ENCODE results near the gene VWA8.

DNA sequence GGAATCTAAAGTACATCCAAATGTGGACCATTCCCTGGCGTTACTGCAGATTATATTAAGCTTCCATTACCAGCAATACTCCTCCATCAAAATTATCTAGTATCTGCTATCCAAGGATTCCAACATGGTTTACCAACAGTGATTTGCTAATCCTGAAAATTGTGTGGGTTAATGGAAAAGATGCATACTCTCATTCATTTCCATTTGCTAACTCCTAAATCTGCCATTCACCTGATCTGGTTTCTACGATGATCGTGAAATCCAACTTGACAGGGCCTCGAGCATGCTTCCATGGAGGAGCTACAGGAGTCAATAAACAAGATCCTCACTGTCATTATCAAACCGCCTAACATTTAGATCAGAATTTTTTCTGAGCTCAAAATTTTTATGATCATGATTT, 382.5 kb downstream of the VWA8 start:
- TF ChIP-seq ATF2 (IDR thresholded peaks at IDR 0.05; ENCODE audit: low read length) (no peak), CEBPB (IDR thresholded peaks at IDR 0.05; ENCODE audit: low read depth, low read length) (no peak), EP300 (IDR thresholded peaks at IDR 0.05; ENCODE audit: borderline replicate concordance in 1 of 2, low read depth in 2 of 2, low read length in 2 of 2) (no peak), POLR2A (IDR thresholded peaks at IDR 0.05; ENCODE audit: control extremely low read depth in 1 of 2, low read depth in 2 of 2, low read length in 2 of 2) (no peak), TAF7 (optimal IDR thresholded peaks at IDR 0.05; ENCODE audit: borderline replicate concordance, low read depth, low read length) (no peak), RAD21 (IDR thresholded peaks at IDR 0.05 in 1 of 2, conservative IDR thresholded peaks at IDR 0.05 in 1 of 2; ENCODE audit: low read depth in 2 of 2, low read length in 2 of 2) (no peak), SIN3A (conservative IDR thresholded peaks at IDR 0.05 in 1 of 2, IDR thresholded peaks at IDR 0.05 in 1 of 2; ENCODE audit: low read depth in 1 of 2, low read length in 2 of 2) (no peak), KDM1A (IDR thresholded peaks at IDR 0.05; ENCODE audit: borderline replicate concordance, low read length) (no peak), POLR2AphosphoS5 (IDR thresholded peaks at IDR 0.05; ENCODE audit: low read depth, low read length) (no peak)
- TF ChIP-seq, protein P1, sequence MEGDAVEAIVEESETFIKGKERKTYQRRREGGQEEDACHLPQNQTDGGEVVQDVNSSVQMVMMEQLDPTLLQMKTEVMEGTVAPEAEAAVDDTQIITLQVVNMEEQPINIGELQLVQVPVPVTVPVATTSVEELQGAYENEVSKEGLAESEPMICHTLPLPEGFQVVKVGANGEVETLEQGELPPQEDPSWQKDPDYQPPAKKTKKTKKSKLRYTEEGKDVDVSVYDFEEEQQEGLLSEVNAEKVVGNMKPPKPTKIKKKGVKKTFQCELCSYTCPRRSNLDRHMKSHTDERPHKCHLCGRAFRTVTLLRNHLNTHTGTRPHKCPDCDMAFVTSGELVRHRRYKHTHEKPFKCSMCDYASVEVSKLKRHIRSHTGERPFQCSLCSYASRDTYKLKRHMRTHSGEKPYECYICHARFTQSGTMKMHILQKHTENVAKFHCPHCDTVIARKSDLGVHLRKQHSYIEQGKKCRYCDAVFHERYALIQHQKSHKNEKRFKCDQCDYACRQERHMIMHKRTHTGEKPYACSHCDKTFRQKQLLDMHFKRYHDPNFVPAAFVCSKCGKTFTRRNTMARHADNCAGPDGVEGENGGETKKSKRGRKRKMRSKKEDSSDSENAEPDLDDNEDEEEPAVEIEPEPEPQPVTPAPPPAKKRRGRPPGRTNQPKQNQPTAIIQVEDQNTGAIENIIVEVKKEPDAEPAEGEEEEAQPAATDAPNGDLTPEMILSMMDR (IDR thresholded peaks at IDR 0.05; ENCODE audit: control extremely low read depth in 1 of 3, insufficient read depth in 1 of 3, low read depth in 1 of 3, low read length in 3 of 3), result no peak
